ENCODE measurements around the gene QSOX2.
A peak's percentile ranks its signal among the peaks of the same experiment; 100 is the strongest.

The QSOX2 gene

GRCh38 chr9:136264441-136265405 is 19.1 kb upstream of the QSOX2 start:
- no peak for DNase-seq (ENCODE audit: low spot score)

- DNase-seq (ENCODE audit: low spot score): no peak
These were observed 18.4 kb upstream of the QSOX2 start for GRCh38 chr9:136264031-136264430.

GRCh38 chr9:136262671-136263178 is 17.1 kb upstream of the QSOX2 start:
- DNase-seq (ENCODE audit: low spot score): no peak

- no peak for DNase-seq (ENCODE audit: low spot score)
These were observed 16.2 kb upstream of the QSOX2 start for GRCh38 chr9:136261686-136262430.

- DNase-seq (ENCODE audit: low spot score): no peak
These were observed 15.4 kb upstream of the QSOX2 start for GRCh38 chr9:136260936-136261472.

GRCh38 chr9:136260521-136260920 is 14.9 kb upstream of the QSOX2 start:
- no peak for DNase-seq (ENCODE audit: low spot score)

- DNase-seq (ENCODE audit: low spot score): no peak
These were observed 14.2 kb upstream of the QSOX2 start for GRCh38 chr9:136259836-136260235.

GRCh38 chr9:136259517-136259813 is 13.9 kb upstream of the QSOX2 start:
- DNase-seq (ENCODE audit: low spot score): no peak

GRCh38 chr9:136258786-136259516 is 13.3 kb upstream of the QSOX2 start:
- DNase-seq (ENCODE audit: low spot score): no peak

GRCh38 chr9:136258299-136258625 is 12.7 kb upstream of the QSOX2 start:
- no peak for DNase-seq (ENCODE audit: low spot score)

GRCh38 chr9:136257381-136258298 is 12.0 kb upstream of the QSOX2 start:
- DNase-seq (ENCODE audit: low spot score): peak; percentile 63

GRCh38 chr9:136255896-136256890 is 10.6 kb upstream of the QSOX2 start:
- peak; percentile 46 for DNase-seq (ENCODE audit: low spot score)

GRCh38 chr9:136255166-136255538 is 9.5 kb upstream of the QSOX2 start:
- peak; percentile 67 for DNase-seq (ENCODE audit: low spot score)

- DNase-seq (ENCODE audit: low spot score): no peak
These were observed 9.0 kb upstream of the QSOX2 start for GRCh38 chr9:136254381-136255165.

- DNase-seq (ENCODE audit: low spot score): no peak
These were observed 7.9 kb upstream of the QSOX2 start for GRCh38 chr9:136253246-136254130.

- DNase-seq (ENCODE audit: low spot score): no peak
These were observed 7.2 kb upstream of the QSOX2 start for GRCh38 chr9:136252846-136253245.

- no peak for DNase-seq (ENCODE audit: low spot score)
These were observed 6.7 kb upstream of the QSOX2 start for GRCh38 chr9:136252281-136252680.

Data from SW480 (cell line).